Chondrocyte (in vitro differentiated cells): ENCODE data around the gene P3H1. TPM values are rescaled to one million over a fixed set of nuclear protein-coding genes. Genes with fewer than 3 reads are reported as not detected.
"Not testable (repeated sequence)": the region's sequence is repeated elsewhere in the genome, so short reads cannot be mapped to it uniquely, and the experiment has no call there.

ENCODE experiments used
- DNase-seq: peaks from one replicate; pipeline ENCODE4 v3.0.0; 2021; ENCODE audit warnings: mixed read lengths, low spot score
- H3K27ac Mint-ChIP-seq: one replicate; pipeline ENCODE4 v1.8.0; 2021; ENCODE audit warnings: mild to moderate bottlenecking, moderate library complexity, mixed read lengths; ENCODE audit not compliant: unreplicated experiment
- H3K27me3 Mint-ChIP-seq: 2 replicates; pipeline ENCODE4 v1.8.0; 2021; ENCODE audit warnings: low read depth, mixed read lengths
- H3K36me3 Mint-ChIP-seq: 2 replicates; pipeline ENCODE4 v1.8.0; 2021; ENCODE audit warnings: low read depth, mixed read lengths
- H3K4me1 Mint-ChIP-seq: 2 replicates; pipeline ENCODE4 v1.8.0; 2021; ENCODE audit warnings: low read depth, mild to moderate bottlenecking, mixed read lengths
- H3K4me3 Mint-ChIP-seq: one replicate; pipeline ENCODE4 v1.8.0; 2021; ENCODE audit warnings: mild to moderate bottlenecking, moderate library complexity, mixed read lengths; ENCODE audit not compliant: unreplicated experiment
- H3K9me3 Mint-ChIP-seq: 2 replicates; pipeline ENCODE4 v1.8.0; 2021; ENCODE audit warnings: low read depth, mixed read lengths
- CTCF ChIP-seq: fragments of 200-600 bp; sonication (generic); IDR thresholded peaks from 2 replicates; pipeline ENCODE4 v1.5.0; 2021; ENCODE audit warnings: antibody characterized with exemption, mild to moderate bottlenecking, moderate library complexity
- long read RNA-seq: library from polyadenylated mRNA; stranded (forward); transcript quantifications from one replicate; pipeline ENCODE4 v2.0.0, GENCODE V29; 2021
- total RNA-seq: library from RNA; stranded (reverse); gene quantifications from 3 replicates; pipeline ENCODE4 v1.2.1, GENCODE V29; 2021

Gene P3H1
- total RNA-seq, result 256 to 288 TPM (median 278 TPM) in 3 replicates
- long read RNA-seq, transcript P3H1-207 (14 exons, 2,726 nt), result minor isoform, 13 of 777 reads
- long read RNA-seq, transcript P3H1-202 (15 exons, 2,585 nt), result major isoform, 588 of 777 reads
- long read RNA-seq, transcript P3H1-204 (15 exons, 2,705 nt), result minor isoform, 82 of 777 reads
- long read RNA-seq, partial matches to known transcripts, result 37 of 777 reads
- long read RNA-seq, other reads (novel, unspliced or antisense), result 54 of 777 reads

GRCh38 chr1:42766741-42767509 is at the start of gene P3H1, which contains the start of gene C1orf50:
P3H1 (minus strand) TSS chr1:42767028; CDS start chr1:42766971, 57 bp downstream.
C1orf50 (plus strand) TSS chr1:42767249; CDS start chr1:42767312, 63 bp downstream.
- H3K36me3 Mint-ChIP-seq, result peaks cover 3% of the 10 kb centered on the region
- TF ChIP-seq CTCF, result no peak
- no peak within 1 kb of the TSS for H3K4me3 Mint-ChIP-seq
- peak within 1 kb of the TSS; percentile 93 for H3K27ac Mint-ChIP-seq
- H3K9me3 Mint-ChIP-seq, result no peaks in the 10 kb centered on the region
- no peaks in the 10 kb centered on the region for H3K27me3 Mint-ChIP-seq
- peak; percentile 100 for DNase-seq
- H3K4me1 Mint-ChIP-seq, result peaks cover 33% of the 10 kb centered on the region

- no peaks in the 10 kb centered on the region for H3K36me3 Mint-ChIP-seq
- no peaks in the 10 kb centered on the region for H3K27me3 Mint-ChIP-seq
- H3K4me1 Mint-ChIP-seq, result peaks cover 32% of the 10 kb centered on the region
- TF ChIP-seq CTCF, result no peak
- H3K9me3 Mint-ChIP-seq, result no peaks in the 10 kb centered on the region
- peak overlapping the region; percentile 68 for H3K4me3 Mint-ChIP-seq
- peak overlapping the region; percentile 81 for H3K27ac Mint-ChIP-seq
- no peak for DNase-seq
Observed at GRCh38 chr1:42815941-42816584, 49.2 kb upstream of the P3H1 start.

- H3K27me3 Mint-ChIP-seq, DNase-seq, H3K9me3 Mint-ChIP-seq, H3K36me3 Mint-ChIP-seq, H3K4me3 Mint-ChIP-seq, H3K27ac Mint-ChIP-seq: not testable (repeated sequence)
- peaks cover 25% of the 10 kb centered on the region for H3K4me1 Mint-ChIP-seq
Observed at GRCh38 chr1:42814815-42815214, 48.0 kb upstream of the P3H1 start.

GRCh38 chr1:42807056-42807668 is 40.3 kb upstream of the P3H1 start:
- no peak for DNase-seq
- peaks cover 9% of the 10 kb centered on the region for H3K4me1 Mint-ChIP-seq
- H3K27me3 Mint-ChIP-seq, result no peaks in the 10 kb centered on the region
- TF ChIP-seq CTCF, result no peak
- H3K4me3 Mint-ChIP-seq, result no peak overlapping the region
- peaks cover 6% of the 10 kb centered on the region for H3K9me3 Mint-ChIP-seq
- H3K36me3 Mint-ChIP-seq, result peaks cover 9% of the 10 kb centered on the region
- no peak overlapping the region for H3K27ac Mint-ChIP-seq

GRCh38 chr1:42806593-42806992 is 39.8 kb upstream of the P3H1 start:
- H3K9me3 Mint-ChIP-seq, result peaks cover 6% of the 10 kb centered on the region
- H3K4me1 Mint-ChIP-seq, result peaks cover 13% of the 10 kb centered on the region
- H3K27ac Mint-ChIP-seq, result no peak overlapping the region
- no peak for TF ChIP-seq CTCF
- H3K27me3 Mint-ChIP-seq, result no peaks in the 10 kb centered on the region
- no peak for DNase-seq
- no peak overlapping the region for H3K4me3 Mint-ChIP-seq
- H3K36me3 Mint-ChIP-seq, result peaks cover 9% of the 10 kb centered on the region
